ENCODE data around the gene RIPOR3.
"Not testable (repeated sequence)": the region's sequence is repeated elsewhere in the genome, so short reads cannot be mapped to it uniquely, and the experiment has no call there.

Gene RIPOR3

GRCh38 chr20:50724112-50724725 lies 32.9 kb upstream of the RIPOR3 start:
- DNase-seq (ENCODE audit: low spot score) = peak; percentile 87

GRCh38 chr20:50723672-50724071 lies 32.3 kb upstream of the RIPOR3 start:
- DNase-seq (ENCODE audit: low spot score) = no peak

- DNase-seq (ENCODE audit: low spot score) = no peak
Observed at GRCh38 chr20:50722424-50723155, 31.2 kb upstream of the RIPOR3 start.

- no peak for DNase-seq (ENCODE audit: low spot score)
Observed at GRCh38 chr20:50721881-50722281, 30.5 kb upstream of the RIPOR3 start.

- no peak for DNase-seq (ENCODE audit: low spot score)
Observed at GRCh38 chr20:50720582-50720981, 29.2 kb upstream of the RIPOR3 start.

- no peak for DNase-seq (ENCODE audit: low spot score)
Observed at GRCh38 chr20:50720026-50720425, 28.7 kb upstream of the RIPOR3 start.

- DNase-seq (ENCODE audit: low spot score) = no peak
Observed at GRCh38 chr20:50719328-50719727, 28.0 kb upstream of the RIPOR3 start.

- no peak for DNase-seq (ENCODE audit: low spot score)
Observed at GRCh38 chr20:50717974-50718761, 26.8 kb upstream of the RIPOR3 start.

- no peak for DNase-seq (ENCODE audit: low spot score)
Observed at GRCh38 chr20:50717312-50717711, 26.0 kb upstream of the RIPOR3 start.

GRCh38 chr20:50716518-50716917 lies 25.2 kb upstream of the RIPOR3 start:
- no peak for DNase-seq (ENCODE audit: low spot score)

GRCh38 chr20:50715694-50716093 lies 24.4 kb upstream of the RIPOR3 start:
- no peak for DNase-seq (ENCODE audit: low spot score)

- DNase-seq (ENCODE audit: low spot score) = not testable (repeated sequence)
Observed at GRCh38 chr20:50714426-50714825, 23.1 kb upstream of the RIPOR3 start.

- no peak for DNase-seq (ENCODE audit: low spot score)
Observed at GRCh38 chr20:50713657-50714101, 22.3 kb upstream of the RIPOR3 start.

GRCh38 chr20:50712771-50713656 lies 21.7 kb upstream of the RIPOR3 start:
- no peak for DNase-seq (ENCODE audit: low spot score)

GRCh38 chr20:50711113-50711825 lies 19.9 kb upstream of the RIPOR3 start:
- DNase-seq (ENCODE audit: low spot score) = no peak

GRCh38 chr20:50710492-50711063 lies 19.2 kb upstream of the RIPOR3 start:
- no peak for DNase-seq (ENCODE audit: low spot score)

- no peak for DNase-seq (ENCODE audit: low spot score)
Observed at GRCh38 chr20:50709636-50709973, 18.3 kb upstream of the RIPOR3 start.

GRCh38 chr20:50708845-50709635 lies 17.7 kb upstream of the RIPOR3 start:
- DNase-seq (ENCODE audit: low spot score) = no peak

- no peak for DNase-seq (ENCODE audit: low spot score)
Observed at GRCh38 chr20:50704971-50705370, 13.6 kb upstream of the RIPOR3 start.

- DNase-seq (ENCODE audit: low spot score) = no peak
Observed at GRCh38 chr20:50704514-50704913, 13.2 kb upstream of the RIPOR3 start.
